GM12875 (cell line): ENCODE results near the gene LSG1.

Source experiments
- H3K4me3 ChIP-seq: one replicate; pipeline ENCODE4 v1.5.1; 2011; ENCODE audit warnings: low read depth, low read length, control low read depth
- CTCF ChIP-seq: IDR thresholded peaks from 2 replicates; pipeline ENCODE4 v1.5.1; 2011; ENCODE audit warnings: low read depth, mild to moderate bottlenecking, control low read depth, inconsistent platforms, low read length, moderate library complexity, borderline replicate concordance; ENCODE audit not compliant: insufficient read depth

The LSG1 gene

GRCh38 chr3:194696702-194697101 is 24.7 kb upstream of the LSG1 start:
- TF ChIP-seq CTCF = no peak

GRCh38 chr3:194691481-194692283 is 19.7 kb upstream of the LSG1 start:
- peak overlapping the region; percentile 11 for H3K4me3 ChIP-seq
- no peak for TF ChIP-seq CTCF

More at GRCh38 chr3:194696702-194697101, 24.7 kb upstream of the LSG1 start:
- no peak overlapping the region for H3K4me3 ChIP-seq

GRCh38 chr3:194690501-194691372 is 18.7 kb upstream of the LSG1 start:
- TF ChIP-seq CTCF = no peak
- H3K4me3 ChIP-seq = peak overlapping the region; percentile 11

- TF ChIP-seq CTCF = no peak
- peak overlapping the region; percentile 19 for H3K4me3 ChIP-seq
Observed at GRCh38 chr3:194689493-194689944, 17.5 kb upstream of the LSG1 start.

GRCh38 chr3:194688946-194689345 is 17.0 kb upstream of the LSG1 start:
- no peak for TF ChIP-seq CTCF
- H3K4me3 ChIP-seq = peak overlapping the region; percentile 74

GRCh38 chr3:194688200-194688740 is 16.3 kb upstream of the LSG1 start:
- peak overlapping the region; percentile 74 for H3K4me3 ChIP-seq
- no peak for TF ChIP-seq CTCF
